ENCODE results near the gene TECRL. TPM values are rescaled to one million over a fixed set of nuclear protein-coding genes. Genes with fewer than 3 reads are reported as not detected.

The TECRL gene
- total RNA-seq, 2 donors from 2014 or later = not detected

GRCh38 chr4:64353904-64354303, 55.3 kb downstream of the TECRL start:
- ATAC-seq = no peak
- H3K36me3 Mint-ChIP-seq = no peaks in the 10 kb centered on the region
- no peak for DNase-seq (ENCODE audit: low spot score in 2 of 2)
- no peak overlapping the region for H3K27ac Mint-ChIP-seq
- peaks cover 15 to 16% of the 10 kb centered on the region in 2 donors for H3K9me3 Mint-ChIP-seq

- Mint-ChIP-seq H3K36me3 (no peaks in the 10 kb centered on the region), H3K27ac (no peak overlapping the region), H3K9me3 (peaks cover 6 to 7% of the 10 kb centered on the region in 2 donors)
- DNase-seq (ENCODE audit: low spot score in 2 of 2) (no peak), ATAC-seq (no peak)
Observed at GRCh38 chr4:64341711-64342110, 67.5 kb downstream of the TECRL start.

DNA sequence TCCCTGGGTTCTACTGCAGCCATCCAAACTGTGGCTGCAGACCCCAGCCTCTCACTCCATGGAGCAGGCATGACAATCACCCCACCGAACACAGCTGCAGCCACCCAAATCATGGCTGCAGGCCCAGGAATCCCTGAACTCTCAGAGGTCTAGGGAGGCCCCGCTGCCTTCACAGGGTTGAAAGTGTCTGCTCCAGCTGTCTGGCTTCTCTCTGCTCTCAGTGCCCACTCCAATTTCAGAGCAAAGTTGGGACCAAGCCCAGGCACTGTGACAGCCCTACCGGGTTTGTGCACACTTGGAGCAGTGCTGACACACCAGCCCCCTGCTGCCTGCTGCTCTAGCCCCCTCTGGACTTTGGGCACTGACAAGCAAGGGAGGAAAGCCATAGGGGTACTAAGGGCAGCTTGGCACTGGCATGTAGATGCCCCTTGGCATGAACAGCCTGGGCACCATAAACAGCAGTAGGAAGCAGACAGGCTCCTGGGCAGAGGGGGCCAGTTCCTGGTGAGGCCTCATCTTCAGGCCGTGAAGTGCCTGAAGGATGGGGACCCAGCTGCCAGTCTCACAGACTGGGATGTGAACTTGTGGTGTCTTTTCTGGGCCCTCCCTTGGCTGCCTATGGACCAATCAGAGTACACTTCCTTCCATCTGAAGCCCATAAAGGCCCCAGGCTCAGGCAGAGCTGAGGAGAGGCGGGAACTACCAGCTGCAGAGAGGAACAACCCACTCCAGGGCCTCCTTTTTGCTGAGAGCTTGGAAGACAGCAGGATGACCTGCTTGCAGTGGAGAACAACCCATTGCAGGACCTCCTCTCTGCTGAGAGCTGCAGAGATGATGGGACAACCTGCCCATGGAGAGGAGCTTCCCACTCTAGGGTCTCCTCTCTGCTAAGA, 68.8 kb downstream of the TECRL start:
- Mint-ChIP-seq H3K36me3 (no peaks in the 10 kb centered on the region), H3K9me3 (peaks cover 6% of the 10 kb centered on the region in 2 donors), H3K27ac (no peak overlapping the region)
- ATAC-seq = no peak
- DNase-seq (ENCODE audit: low spot score in 2 of 2) = no peak

- Mint-ChIP-seq H3K27ac (no peak overlapping the region), H3K9me3 (peaks cover 6 to 11% of the 10 kb centered on the region in 2 donors), H3K36me3 (no peaks in the 10 kb centered on the region)
- ATAC-seq = no peak
- no peak for DNase-seq (ENCODE audit: low spot score in 2 of 2)
Observed at GRCh38 chr4:64334964-64335363, 74.3 kb downstream of the TECRL start.

GRCh38 chr4:64330143-64330542, 79.1 kb downstream of the TECRL start:
- H3K27ac Mint-ChIP-seq = no peak overlapping the region
- H3K36me3 Mint-ChIP-seq = no peaks in the 10 kb centered on the region
- no peak for DNase-seq (ENCODE audit: low spot score in 2 of 2)
- peaks cover 3 to 5% of the 10 kb centered on the region in 2 donors for H3K9me3 Mint-ChIP-seq
- no peak for ATAC-seq

- Mint-ChIP-seq H3K27ac (no peak overlapping the region), H3K36me3 (no peaks in the 10 kb centered on the region), H3K9me3 (peaks cover 4 to 12% of the 10 kb centered on the region in 2 donors)
- ATAC-seq (no peak), DNase-seq (ENCODE audit: low spot score in 2 of 2) (no peak)
Observed at GRCh38 chr4:64327237-64327636, 82.0 kb downstream of the TECRL start.

GRCh38 chr4:64326507-64326906, 82.7 kb downstream of the TECRL start:
- peaks cover 4 to 12% of the 10 kb centered on the region in 2 donors for H3K9me3 Mint-ChIP-seq
- no peaks in the 10 kb centered on the region for H3K36me3 Mint-ChIP-seq
- no peak overlapping the region for H3K27ac Mint-ChIP-seq
- no peak for DNase-seq (ENCODE audit: low spot score in 2 of 2)
- ATAC-seq = no peak

GRCh38 chr4:64306255-64306565, 103.0 kb downstream of the TECRL start:
- Mint-ChIP-seq H3K9me3 (peaks cover 17 to 18% of the 10 kb centered on the region in 2 donors), H3K27ac (no peak overlapping the region), H3K36me3 (no peaks in the 10 kb centered on the region)
- no peak for DNase-seq (ENCODE audit: low spot score in 2 of 2)
- no peak for ATAC-seq

DNA sequence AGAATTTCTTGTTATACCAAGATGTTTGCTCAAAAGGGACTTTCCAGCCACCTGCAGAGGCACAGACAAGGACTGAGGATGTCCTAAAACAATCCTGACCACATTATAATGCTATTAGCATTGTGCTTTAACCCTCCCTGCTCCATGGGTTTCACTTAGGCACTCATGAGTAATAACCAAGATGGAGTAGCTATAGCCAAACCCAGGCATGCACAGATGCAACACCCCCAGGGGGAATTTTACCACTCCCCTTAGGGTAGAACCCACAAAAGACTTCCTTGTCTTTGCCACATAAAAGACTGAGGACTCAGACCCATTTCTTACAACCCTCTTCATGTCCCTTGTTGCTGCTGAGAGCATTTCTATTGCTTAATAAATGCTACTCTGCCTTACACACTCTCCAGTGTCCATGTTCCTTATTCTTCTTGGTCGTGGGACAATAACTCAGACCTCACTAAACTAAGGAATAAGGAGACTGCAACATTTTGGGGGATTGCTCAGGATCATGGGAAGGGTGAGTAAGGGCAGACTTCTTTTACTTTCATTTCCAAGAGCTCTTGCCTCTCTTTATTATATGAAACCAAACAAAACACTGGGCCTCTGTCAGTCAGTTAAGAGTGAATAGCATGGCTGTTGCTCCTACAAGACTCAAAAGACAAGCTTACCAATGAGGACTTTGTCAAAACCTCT, 103.5 kb downstream of the TECRL start:
- no peak for ATAC-seq
- Mint-ChIP-seq H3K27ac (no peak overlapping the region), H3K36me3 (no peaks in the 10 kb centered on the region), H3K9me3 (peaks cover 13 to 17% of the 10 kb centered on the region in 2 donors)
- DNase-seq (ENCODE audit: low spot score in 2 of 2) = no peak

DNA sequence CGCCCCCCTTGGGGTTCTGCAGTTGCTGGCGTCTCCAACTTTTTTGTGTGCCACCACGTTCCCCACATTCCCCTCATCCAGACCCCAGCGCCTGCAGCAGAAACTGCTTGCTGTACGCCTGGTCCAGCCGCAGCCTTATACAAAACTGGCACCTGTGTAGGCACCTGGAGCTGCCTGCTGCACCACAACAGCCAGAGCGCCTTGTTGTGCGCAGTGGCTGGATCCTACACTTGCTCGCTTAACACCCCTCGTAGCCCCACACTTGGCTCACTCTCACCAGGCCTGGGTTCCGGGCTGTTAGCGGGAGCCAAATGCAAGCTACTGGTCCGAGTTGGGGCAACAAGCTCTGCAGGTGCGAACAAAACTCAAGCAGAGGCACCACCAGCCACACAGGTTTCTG, 136.8 kb downstream of the TECRL start:
- DNase-seq (ENCODE audit: low spot score in 2 of 2) (no peak), ATAC-seq (no peak)
- Mint-ChIP-seq H3K9me3 (peaks cover 2 to 11% of the 10 kb centered on the region in 2 donors), H3K27ac (no peak overlapping the region), H3K36me3 (peaks cover 0 to 6% of the 10 kb centered on the region in 2 donors)

DNA sequence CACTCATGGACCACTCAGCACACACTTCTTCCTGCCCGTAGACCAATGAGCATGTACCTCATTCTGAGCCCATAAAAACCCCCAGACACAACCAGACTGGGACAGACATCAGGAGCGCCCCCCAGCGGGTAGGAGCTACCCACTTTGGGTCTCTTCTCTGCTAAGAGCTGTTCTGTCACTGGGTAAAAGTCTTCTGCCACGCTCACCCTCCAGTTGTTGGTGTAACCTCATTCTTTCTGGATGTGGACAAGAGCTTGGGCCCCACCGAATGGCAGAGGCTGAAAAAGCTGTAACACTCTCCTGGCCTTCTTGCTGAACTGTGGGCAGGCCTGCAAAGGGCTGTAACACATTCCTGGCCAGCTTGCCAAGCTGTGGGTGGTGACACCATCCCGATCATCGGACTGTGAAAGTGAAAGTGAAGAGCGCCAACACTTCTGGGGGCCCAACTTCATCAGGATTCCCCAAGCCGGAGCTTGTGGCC, 137.6 kb downstream of the TECRL start:
- no peak overlapping the region for H3K27ac Mint-ChIP-seq
- DNase-seq (ENCODE audit: low spot score in 2 of 2) (no peak), ATAC-seq (no peak)
- peaks cover 0 to 6% of the 10 kb centered on the region in 2 donors for H3K36me3 Mint-ChIP-seq
- peaks cover 10 to 19% of the 10 kb centered on the region in 2 donors for H3K9me3 Mint-ChIP-seq

DNA sequence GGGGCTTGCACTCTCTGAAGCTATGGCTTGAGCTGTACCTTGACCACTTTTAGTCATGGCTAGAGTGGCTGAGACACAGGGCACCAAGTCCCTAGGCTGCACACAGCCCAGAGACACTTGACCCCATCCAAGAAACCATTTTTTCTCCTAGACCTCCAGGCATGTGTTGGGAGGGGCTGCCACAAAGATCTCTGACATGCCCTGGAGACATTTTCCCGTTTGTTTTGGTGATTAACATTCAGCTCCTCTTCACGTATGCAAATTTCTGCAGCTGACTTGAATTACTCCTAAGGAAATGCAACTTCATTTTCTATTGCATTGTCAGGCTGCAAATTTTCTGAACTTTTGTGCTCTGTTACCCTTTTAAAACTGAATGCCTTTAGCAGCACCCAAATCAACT, 142.6 kb downstream of the TECRL start:
- Mint-ChIP-seq H3K27ac (no peak overlapping the region), H3K9me3 (peaks cover 13 to 33% of the 10 kb centered on the region in 2 donors), H3K36me3 (peaks cover 0 to 4% of the 10 kb centered on the region in 2 donors)
- no peak for DNase-seq (ENCODE audit: low spot score in 2 of 2)
- no peak for ATAC-seq

DNA sequence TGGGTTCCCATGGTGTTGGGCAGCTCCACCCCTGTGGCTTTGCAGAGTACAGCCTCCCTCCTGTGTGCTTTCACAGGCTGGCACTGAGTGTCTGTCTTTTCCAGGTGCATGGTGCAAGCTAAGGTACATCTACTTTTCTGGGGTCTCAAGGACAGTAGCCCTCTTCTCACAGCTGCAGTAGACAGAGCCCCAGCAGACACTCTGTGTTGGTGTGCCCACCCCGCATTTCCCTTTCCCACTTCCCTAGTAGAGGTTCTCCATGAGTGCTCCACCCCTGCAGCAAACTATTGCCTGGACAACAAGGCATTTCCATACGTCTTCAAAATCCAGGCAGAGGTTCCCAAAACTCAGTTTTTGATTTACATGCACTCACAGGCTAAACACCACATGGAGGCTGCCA, 143.0 kb downstream of the TECRL start:
- H3K27ac Mint-ChIP-seq = no peak overlapping the region
- H3K9me3 Mint-ChIP-seq = peaks cover 13 to 30% of the 10 kb centered on the region in 2 donors
- H3K36me3 Mint-ChIP-seq = no peaks in the 10 kb centered on the region
- DNase-seq (ENCODE audit: low spot score in 2 of 2) = no peak
- no peak for ATAC-seq

GRCh38 chr4:64251781-64252180, 157.5 kb downstream of the TECRL start:
- DNase-seq (ENCODE audit: low spot score in 2 of 2) (no peak), ATAC-seq (no peak)
- Mint-ChIP-seq H3K27ac (no peak overlapping the region), H3K36me3 (no peaks in the 10 kb centered on the region), H3K9me3 (peaks cover 15 to 20% of the 10 kb centered on the region in 2 donors)

GRCh38 chr4:64250488-64250887, 158.8 kb downstream of the TECRL start:
- no peak for ATAC-seq
- no peak overlapping the region for H3K27ac Mint-ChIP-seq

DNA sequence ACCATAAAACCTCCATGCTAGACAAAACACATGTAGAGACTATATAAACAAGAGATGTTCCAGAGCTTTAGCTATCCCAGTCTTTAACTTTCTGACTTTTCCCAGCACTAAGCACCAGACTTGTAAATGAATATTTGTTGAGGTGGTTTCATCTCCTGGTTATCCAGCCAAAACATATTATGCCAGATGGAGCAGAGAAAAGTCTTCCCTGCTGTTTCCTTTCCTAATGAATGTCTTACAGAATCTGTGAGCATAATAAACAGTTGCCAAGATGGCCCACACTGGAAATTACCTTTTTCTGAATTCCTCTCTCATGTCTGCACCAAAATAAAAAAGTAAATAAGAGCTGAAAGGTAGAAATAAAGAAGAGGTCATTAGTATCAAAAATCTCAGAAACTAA, 159.2 kb downstream of the TECRL start:
- DNase-seq (ENCODE audit: low spot score in 2 of 2) (no peak), ATAC-seq (no peak)
- Mint-ChIP-seq H3K36me3 (no peaks in the 10 kb centered on the region), H3K9me3 (peaks cover 15 to 20% of the 10 kb centered on the region in 2 donors), H3K27ac (no peak overlapping the region)

More at GRCh38 chr4:64250488-64250887, 158.8 kb downstream of the TECRL start:
- DNase-seq (ENCODE audit: low spot score in 2 of 2) = no peak
- H3K9me3 Mint-ChIP-seq = peaks cover 15 to 20% of the 10 kb centered on the region in 2 donors
- no peaks in the 10 kb centered on the region for H3K36me3 Mint-ChIP-seq

- Mint-ChIP-seq H3K9me3 (peaks cover 20 to 25% of the 10 kb centered on the region in 2 donors), H3K27ac (no peak overlapping the region), H3K36me3 (peaks cover 0 to 4% of the 10 kb centered on the region in 2 donors)
- ATAC-seq (no peak), DNase-seq (ENCODE audit: low spot score in 2 of 2) (no peak)
Observed at GRCh38 chr4:64248186-64248585, 161.1 kb downstream of the TECRL start.
